NCI-H446 treated with DMSO at 0.1 percent for 48 hours (cell line): ENCODE results near the gene FOXN3.
A peak's percentile ranks its signal among the peaks of the same experiment; 100 is the strongest.

Experiments
- DNase-seq: peaks from one replicate; lab custom pipeline; 2025; lab: John Stamatoyannopoulos, UW

FOXN3 gene

DNA sequence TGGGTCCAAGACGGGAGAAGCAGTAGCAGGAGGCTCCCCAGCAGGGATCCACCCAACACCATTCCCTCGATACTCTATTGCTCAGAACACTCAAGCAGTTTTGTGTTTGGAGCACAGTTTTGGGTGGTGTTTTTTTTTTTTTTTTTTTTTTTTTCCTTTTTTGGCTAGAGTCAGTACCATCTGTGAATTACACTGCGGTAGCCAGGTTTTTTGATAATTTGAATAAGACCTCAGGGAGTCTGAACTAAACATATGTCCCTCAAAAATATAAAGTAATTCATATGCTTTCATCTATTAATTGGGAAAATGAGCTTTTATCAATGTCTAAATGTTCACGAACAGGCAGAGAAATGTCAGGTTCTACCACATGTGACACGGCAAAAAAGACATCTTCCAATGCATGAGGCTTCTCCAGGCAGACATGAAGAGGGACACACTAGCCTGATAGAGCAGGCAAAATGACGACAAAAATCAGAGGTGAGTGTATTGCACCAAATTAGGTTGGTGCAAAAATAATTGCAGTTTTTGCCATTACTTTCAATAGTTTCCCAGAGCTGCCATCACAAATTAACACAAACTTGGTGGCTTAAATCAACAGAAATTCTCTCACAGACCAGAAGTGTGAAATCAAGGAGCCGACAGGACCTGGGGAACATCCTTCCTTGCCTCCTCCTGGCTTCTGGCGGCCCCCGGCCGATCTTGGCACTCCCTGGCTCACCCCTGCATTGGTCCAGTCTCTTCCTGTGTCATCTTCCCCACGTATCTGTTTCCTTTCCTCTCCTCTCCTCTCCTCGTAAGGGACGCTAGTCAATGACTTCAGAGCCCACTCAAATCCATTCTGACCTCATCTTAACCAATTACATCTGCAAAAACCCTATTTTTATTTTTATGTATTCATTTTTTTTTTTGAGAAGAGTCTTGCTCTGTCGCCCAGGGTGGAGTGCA, 33.9 kb downstream of the FOXN3 start:
- DNase-seq, result peak; percentile 81

DNA sequence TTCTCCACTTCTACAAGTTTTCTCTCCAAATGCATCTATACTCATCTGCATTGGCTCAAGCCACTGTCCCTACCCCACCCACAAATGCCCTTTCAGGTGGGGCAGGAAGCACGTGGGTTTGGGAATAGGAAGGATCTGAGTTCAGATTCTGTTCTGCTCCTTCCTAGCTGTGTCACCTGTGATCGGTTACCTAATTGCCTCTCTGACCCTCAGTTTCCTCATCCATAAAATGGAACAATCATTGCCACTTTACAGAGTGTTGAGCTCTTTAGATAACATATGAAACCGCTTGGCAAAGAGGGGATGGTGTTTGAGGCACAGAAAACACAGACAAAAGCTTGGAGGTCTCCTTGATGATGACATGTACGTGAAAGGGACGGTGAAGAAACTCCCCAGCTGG, 34.5 kb downstream of the FOXN3 start:
- no peak for DNase-seq

DNA sequence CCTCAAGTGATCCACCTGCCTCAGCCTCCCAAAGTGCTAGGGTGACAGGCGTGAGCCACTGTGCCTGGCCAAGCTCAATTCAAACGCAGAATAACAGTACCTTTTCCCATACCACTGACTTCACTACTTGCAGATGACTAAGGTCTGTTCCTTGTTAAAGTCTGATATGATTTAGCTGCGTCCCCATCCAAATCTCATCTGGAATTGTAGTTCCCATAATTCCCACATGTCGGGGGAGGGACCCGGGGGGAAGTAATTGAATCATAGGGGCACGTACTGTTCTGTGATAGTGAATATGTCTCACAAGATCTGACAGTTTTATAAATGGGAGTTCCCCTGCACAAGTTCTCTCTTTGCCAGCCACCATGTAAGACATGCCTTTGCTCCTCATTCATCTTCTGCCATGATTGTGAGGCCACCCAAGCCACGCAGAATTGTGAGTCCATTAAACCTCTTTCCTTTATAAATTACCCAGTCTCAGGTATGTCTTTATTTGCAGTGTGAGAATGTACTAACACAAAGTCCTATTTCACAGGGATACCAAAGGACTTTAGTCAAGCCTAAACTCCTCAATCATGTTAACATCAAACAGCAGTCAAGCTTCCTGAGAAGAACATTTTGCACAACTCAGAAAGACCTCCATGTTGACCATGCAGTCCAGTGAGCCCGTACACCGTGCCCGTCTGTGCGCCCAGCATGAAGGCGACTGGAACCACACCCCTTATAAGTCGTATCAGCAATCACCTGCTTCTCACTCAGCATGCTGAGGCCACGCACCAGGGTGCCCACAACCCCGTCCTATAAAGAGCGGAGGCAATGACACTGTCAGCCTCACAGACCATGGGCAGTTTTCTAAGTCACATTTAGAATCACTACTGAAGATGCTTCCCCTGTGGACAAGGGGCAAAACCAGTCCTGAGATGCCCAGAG, 36.9 kb downstream of the FOXN3 start:
- DNase-seq, result no peak

DNA sequence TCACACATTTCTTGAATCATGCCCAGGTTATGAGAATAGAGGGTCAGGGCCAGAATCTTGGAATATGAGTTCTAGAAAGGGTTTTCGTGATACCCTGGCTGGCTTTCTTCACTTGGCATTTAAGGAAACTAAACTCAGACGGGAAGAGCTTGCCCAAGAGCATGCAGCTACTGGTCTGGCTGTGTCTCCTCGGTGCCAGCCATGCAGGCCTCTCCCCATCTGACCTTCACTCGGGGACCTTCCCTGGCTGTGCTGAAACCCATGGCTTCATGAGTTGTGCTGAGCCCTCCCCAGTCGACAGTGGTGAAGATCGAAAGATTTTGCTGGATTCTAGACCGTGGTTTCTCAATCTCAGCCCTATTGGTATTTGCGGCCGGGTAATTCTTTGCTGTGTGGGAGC, 38.0 kb downstream of the FOXN3 start:
- no peak for DNase-seq

DNA sequence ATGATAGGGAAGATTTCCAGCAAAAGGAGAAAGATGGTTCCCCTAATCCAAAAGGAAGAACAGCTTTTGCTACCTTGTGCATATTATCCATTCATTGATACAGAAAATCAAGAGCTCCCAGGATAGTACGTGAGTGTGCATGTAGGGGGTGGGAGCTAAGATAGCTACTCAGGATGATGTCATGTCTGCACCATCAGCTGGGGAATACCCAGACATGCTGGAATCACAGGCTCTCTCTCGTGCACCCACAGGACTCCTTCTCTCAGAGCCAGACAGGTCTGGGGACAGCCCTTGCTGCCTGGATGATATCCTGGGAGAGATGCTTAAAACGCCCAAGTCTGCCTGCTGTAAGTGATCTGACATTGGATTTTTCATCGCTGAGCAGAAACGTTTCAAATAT, 38.9 kb downstream of the FOXN3 start:
- no peak for DNase-seq

DNA sequence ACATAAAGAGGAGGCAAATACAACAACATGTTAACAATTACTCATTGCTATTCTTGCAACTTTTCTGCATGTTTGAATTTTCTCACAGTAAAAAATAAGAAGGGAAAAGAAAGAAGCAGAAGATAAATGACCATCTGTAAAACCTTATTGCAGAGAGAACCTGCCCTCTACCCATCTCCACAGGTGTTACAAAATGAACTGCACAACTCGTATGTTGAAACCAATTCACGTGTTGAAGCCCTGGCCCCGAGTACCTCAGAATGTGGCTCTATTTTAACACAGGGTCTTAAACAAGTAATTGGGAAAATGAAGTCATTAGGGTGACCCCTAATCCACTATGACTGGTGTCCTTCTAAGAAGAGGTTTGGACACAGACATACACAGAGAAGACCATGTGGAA, 39.5 kb downstream of the FOXN3 start:
- no peak for DNase-seq

DNA sequence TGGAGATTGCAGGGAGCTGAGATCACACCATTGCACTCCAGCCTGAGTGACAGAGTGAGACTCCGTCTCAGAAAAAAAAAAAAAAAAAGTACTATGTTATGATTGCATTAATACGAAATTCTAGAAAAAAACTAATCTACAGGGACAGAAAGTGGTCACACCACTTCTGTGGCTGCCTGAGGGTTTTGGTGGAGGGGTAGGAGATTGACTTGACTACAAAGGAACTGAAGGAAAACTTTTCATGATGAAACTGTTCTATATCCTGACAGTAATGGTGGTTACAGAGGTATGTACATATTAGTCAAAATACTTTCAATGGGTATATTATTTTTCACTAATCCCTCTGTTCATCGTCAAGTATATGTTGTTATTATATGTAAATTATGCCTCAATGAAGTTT, 42.1 kb downstream of the FOXN3 start:
- DNase-seq, result no peak

DNA sequence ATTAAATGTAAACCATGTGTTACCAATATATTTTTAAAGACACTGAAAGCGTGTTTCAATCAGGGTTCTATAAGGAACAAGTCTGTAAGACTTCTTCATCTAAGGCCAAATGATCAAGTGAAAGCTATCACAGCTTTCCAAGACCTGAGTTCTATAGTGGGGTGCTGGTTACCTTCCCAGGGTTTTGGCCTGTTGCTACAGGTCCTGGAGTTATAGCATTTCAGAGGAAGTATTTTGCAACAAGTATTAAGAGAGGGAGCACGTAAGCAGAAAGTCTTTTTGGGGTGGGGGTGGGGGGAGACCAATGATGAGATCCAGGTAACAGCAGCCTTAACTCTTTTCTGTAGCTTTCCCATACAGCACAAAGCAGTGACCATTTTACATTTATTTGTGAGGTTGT, 43.8 kb downstream of the FOXN3 start:
- DNase-seq, result no peak

DNA sequence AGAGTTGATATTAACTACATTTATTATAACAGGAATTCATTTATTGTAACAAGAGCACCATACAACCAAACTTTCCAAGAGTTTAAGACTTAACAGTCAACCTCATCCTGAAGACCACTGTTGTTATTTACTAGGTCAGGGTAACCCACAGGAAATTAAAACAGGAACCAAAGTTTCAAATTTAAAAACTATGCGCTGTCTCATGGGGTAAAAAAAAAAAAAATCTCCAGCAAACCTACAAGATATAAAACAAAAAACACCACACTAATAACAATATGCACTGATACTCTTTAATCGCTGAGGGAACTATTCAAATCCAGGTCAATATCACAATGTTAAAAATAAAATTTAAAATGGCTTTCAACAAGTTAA, 44.5 kb downstream of the FOXN3 start:
- no peak for DNase-seq

DNA sequence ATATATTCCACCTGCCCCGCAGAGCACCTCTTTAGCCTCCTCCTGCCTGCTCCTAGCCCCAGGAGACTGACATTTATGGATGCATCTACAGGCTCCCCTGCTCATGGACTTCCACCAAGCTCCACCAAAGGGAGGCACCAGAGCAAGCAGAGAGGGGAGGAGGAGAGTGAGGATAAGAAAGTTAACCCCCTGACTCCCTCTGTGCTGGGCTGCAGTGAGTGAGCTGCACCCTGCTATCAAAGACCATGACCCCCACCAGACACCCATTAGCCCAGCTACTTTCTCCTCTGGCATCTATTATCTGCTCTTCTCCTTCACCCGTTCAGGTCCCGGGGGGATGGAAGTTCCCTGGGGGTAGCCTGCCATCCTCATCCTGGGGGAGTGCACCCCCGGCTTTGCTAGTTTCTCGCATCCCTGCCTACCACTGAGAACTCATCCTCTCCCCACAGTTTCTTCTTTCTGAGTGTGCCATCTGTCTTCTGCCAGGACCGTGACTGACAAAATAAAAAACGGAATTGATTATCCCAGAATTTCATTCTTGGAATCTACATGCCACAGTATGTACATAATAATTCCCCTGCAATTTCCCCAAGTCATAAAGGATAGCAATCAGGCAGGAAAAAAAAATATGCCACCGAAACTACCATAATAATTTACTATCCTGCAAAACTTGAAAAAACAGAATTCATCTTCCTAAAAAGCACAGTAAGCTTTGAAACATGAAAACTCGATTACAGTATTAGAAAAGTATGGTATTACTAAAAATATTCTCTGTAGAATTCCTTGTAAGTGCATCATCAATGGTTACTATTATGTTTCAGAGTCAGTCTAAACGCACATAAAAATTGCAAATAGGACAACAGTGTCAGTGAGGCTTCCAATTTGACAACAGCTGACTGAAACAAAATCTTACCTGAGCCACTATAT, 45.2 kb downstream of the FOXN3 start:
- no peak for DNase-seq

DNA sequence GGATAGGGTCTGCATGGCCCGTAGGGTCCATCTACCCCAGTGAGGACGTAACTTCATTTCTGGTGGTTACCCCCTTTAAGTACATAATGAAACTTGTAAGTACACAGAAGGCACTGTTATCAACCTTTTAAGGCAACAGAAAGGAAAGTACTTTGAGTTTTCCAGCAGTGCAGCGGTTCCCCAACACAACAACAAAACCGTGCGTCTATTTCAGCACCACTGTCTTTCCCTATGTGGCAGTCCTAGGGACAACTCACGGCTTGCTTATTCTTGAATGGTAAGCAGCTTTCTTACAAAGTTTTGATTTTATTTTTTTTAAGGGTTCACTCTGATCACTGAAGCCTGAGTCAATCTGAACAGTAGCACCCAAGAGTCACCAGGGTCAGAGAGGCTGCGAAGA, 46.3 kb downstream of the FOXN3 start:
- no peak for DNase-seq

DNA sequence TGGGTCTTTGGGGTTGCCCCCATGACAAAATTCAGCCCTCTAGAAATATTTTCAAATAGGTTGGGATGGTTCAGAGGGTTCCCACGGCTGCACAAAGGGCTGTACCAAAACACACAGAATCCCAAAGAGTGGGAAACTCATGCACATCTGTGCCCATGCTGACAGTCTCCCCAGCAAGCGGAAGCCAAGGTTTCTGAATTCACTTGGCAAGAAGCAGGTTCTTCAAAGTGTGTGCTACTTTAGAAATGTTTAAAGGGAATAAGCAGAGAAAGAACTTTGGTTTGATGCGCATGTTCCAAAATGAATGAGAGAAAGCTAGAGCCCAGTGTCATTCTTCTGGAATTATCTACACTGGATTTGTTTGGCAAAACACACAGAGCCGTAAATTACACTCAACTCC, 46.7 kb downstream of the FOXN3 start:
- no peak for DNase-seq

DNA sequence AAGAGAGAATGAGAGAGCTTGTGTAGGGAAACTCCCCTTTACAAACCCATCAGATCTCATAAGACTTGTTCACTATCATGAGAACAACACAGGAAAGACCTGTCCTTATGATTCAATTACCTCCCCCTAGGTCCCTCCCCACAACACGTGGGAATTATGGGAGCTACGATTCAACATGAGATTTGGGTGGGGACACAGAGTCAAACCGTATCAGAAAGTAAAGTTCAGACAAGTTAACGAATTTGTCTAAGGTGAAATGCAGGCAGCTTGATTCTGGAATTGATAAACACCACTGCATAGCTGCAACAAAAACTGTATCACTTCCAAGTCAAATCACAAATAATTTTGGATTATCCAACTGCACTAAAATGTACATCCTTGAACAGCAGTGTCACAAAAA, 47.4 kb downstream of the FOXN3 start:
- DNase-seq, result no peak

DNA sequence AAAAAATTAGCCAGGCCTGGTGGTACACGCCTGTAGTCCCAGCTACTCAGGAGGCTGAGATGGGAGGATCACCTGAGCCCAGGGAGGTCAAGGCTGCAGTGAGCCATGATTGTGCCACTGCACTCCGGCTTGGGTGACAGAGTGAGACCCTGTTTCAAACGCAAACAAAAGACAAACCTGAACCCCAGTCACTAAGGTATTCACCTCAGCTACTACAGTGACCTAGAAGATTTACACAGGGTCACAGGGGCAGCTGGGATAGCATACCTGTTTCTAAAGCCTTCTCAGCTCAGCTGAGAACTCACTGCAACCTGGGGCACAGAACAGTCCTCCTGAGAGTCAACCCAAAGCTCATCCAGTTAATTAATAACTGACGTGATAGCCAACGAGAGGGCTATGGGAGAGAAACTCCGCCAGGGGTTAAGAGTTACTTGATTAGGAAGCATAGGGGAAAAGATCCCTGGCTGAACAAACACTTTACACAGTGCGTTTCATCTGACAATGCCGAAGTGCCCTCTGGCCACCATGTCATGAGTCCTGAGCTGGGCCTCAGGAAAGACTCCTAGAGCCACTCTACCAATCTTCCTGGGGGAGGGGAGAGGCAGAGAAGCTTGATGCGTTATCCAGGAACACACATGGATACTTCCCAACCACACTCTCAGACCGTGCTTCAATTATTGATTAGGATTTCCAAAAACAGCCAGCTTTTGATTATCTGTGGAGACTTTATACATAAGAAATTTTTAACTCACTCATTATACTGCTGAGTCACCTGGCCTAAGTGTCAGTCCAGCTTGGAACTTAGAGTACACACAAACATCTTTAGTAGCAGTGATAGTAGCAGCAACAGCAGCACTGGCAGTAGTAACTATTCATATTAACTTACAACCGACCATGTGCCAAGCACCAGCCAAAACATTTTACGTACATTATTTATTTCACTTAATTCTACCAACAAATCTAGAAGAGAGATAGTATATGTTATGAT, 48.2 kb downstream of the FOXN3 start:
- DNase-seq, result no peak

DNA sequence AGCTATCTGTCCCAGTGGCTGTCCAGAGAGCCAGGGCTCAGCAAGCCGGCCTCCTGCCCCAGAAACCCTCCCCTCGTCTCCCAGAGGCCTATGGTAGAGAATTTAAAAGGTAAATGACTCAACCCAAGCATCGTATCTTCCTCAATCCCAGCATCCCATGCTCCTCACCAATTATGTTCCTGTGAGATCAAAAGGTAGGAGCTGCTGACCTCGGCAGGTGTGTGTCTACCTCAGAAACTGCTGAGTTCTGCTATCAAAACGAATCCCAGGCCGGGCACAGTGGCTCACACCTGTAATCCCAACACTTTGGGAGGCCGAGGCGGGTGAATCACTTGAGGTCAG, 49.3 kb downstream of the FOXN3 start:
- no peak for DNase-seq

DNA sequence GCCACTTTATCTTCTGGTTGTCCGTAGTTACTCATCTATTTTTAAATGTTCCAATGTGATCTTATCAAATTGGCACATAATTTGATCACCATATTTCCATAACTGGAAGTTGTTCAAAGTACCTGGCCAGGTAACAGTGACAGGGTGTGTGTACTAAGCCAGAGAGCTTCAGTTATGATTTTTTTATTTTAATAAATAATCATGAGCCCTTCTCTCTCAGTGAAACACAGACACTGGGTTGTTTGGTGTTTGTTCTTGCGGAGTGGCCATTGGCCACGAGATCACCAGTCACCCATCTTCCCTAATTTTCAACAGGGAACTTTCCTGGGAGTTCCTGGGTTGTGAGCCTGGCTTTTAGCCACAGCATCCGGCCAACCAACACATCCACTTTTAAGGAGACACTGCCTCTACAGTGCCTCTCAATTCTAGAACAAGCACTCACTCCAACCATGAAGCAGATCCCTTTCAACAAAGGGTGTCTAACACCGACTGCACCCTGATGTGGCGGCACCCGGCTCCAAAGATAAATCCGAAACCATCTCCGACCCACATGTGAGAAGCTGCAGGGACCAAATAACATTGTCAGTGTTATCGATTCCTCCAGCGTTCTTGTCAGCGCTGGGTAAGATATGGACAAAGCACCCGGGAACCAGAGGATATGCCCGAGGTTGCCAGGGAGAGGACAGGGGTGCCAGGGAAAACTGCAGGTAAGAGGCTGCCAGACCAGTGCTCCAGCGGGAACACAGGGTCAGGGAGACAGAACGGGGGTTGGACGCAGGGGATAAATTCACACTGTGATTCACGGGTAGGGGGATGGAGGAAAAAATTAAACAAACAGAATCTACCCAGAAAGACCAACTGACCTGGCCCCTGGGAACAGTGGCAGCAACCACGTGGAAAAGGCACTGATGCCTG, 49.9 kb downstream of the FOXN3 start:
- no peak for DNase-seq

DNA sequence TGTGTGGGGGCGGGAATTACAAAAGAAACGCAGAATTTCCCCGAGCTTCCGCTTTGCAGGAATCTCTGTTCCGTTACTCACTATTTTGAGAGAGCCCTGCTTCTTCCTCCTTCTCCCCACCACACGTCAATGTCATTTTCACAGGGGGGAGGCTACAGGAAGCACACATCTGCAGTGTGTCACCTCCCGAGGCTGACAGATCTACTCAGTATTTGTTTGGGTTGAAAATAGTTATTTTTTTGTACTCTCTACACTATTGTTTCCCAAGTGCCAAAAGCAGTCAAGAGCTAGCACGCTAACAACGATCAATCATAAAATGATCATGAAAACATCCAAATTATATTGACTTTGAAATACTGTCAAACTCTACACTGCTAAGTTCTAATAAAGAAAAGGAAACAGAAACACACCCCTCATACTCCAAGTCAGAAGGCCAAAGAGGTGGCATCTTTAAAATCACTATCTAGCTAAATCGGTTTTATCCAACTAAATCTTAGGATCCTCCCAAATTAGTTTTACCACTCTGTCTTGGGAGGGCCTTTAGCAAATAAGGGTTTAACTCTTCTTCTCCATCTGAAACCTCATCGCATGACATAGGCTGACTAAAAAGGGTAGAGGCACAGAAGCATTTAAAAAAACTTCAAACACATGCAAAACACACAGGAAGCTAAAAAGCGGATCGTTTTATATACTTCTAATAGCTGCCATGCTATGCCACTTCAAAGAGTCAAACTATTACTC, 51.8 kb downstream of the FOXN3 start:
- DNase-seq, result no peak

DNA sequence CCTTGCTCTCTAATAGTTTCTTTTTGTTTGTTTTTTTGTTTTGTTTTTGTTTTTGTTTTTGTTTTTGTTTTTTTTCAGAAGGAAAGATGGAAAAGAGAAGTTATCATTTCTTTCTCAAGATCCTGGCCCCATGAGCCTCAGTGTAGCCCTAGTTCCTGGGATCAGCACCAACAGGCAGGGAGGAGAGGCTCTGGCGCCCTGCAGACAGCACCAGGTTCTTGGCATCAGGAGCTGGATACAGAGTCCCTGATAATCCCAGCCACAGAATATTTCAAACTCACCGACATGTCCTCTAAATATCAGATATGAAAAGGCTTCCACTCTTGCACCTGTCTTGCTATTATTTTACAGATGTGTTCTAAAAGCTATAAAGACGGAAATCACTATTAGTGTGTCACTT, 52.7 kb downstream of the FOXN3 start:
- DNase-seq, result no peak

DNA sequence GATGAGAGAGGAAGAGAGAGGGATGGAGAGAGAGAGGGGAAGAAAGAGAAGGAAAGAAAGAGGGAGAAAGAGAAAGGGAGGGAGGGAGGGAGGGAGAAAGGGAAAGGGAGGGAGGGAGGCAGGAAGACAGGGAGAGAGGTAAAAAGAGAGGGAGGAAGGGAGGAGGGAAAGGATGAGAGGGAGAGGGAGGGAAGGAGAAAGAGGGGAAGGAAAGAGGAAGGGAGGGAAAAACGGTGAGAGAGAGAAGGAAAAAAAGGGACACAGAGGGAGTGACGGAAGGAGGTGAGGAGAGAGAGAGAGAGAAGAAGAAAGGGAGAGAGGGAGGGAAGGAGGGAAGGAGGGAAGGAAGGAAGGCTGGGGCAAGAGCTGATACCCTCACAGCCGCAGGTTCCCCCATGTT, 56.8 kb downstream of the FOXN3 start:
- DNase-seq, result no peak
